VCaP (cell line): ENCODE data around the gene ARID4B.
"Not testable (repeated sequence)": the region's sequence is repeated elsewhere in the genome, so short reads cannot be mapped to it uniquely, and the experiment has no call there.

Source experiments
- H3K27ac ChIP-seq: fragments of 450-650 bp; 2 replicates; pipeline ENCODE4 v1.5.1; 2017
- TF ChIP-seq, protein P1 (sequence below): fragments of 450-650 bp; conservative IDR thresholded peaks from 2 replicates; pipeline ENCODE4 v1.5.1; 2017; ENCODE audit warnings: mild to moderate bottlenecking, moderate library complexity

ARID4B gene

DNA sequence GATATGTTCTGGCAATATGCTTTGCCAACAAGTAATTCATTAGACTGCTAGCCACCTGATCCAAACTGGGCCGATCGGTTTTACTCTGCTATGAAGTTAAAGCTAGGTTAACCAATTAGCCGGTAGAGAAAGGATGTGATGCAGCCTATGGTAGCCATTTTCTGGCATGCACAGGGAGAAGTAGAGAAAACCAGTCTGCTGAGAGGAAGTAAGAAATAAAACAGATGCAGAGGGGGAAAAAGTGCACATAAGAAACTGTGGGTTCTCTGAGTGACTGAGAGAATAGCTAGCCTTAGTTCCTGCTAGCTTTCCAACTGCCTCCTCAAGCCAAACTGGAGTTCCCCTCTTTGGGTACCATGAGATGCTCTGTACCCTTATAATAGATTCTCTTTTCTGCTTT lies 52.8 kb downstream of the ARID4B start:
- TF ChIP-seq, protein P1, sequence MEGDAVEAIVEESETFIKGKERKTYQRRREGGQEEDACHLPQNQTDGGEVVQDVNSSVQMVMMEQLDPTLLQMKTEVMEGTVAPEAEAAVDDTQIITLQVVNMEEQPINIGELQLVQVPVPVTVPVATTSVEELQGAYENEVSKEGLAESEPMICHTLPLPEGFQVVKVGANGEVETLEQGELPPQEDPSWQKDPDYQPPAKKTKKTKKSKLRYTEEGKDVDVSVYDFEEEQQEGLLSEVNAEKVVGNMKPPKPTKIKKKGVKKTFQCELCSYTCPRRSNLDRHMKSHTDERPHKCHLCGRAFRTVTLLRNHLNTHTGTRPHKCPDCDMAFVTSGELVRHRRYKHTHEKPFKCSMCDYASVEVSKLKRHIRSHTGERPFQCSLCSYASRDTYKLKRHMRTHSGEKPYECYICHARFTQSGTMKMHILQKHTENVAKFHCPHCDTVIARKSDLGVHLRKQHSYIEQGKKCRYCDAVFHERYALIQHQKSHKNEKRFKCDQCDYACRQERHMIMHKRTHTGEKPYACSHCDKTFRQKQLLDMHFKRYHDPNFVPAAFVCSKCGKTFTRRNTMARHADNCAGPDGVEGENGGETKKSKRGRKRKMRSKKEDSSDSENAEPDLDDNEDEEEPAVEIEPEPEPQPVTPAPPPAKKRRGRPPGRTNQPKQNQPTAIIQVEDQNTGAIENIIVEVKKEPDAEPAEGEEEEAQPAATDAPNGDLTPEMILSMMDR: no peak
- H3K27ac ChIP-seq: no peak overlapping the region

DNA sequence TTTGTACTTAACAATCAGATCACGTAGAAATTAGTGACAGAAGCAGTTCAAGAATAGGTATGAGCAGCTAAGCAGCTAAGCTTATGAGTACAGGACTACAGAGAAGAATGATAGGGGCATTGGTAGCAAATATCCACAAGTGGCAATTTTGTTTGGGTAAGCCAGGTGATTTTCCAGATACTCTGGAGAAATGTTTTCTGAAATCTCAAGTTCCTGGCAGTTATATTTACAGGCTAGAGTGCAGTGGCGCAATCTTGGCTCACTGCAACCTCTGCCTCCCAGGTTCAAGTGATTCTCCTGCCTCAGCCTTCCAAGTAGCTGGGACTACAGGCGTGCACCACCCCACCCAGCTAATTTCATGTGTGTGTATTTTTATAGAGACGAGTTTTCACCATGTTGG lies 55.1 kb downstream of the ARID4B start:
- TF ChIP-seq, protein P1: no peak
- no peak overlapping the region for H3K27ac ChIP-seq

DNA sequence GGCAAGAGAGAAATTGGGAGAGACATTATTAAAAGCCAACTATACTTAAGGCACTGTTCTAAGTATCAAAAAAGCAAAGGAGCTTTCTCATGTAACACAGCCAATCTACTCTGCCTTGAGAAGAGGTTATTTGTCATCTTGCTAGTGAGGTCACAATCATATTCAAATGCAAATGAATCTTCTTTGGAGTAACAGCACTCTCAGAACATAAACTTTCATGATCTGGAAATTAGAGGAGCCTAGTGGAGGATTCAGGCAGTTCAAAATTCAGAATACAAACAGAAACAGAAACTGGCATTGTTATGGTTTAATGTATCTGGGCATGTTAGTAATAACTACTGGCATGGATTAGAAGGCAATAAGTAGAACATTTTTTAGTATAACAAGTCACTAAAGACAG lies 57.4 kb downstream of the ARID4B start:
- H3K27ac ChIP-seq: no peak overlapping the region
- TF ChIP-seq, protein P1: no peak

DNA sequence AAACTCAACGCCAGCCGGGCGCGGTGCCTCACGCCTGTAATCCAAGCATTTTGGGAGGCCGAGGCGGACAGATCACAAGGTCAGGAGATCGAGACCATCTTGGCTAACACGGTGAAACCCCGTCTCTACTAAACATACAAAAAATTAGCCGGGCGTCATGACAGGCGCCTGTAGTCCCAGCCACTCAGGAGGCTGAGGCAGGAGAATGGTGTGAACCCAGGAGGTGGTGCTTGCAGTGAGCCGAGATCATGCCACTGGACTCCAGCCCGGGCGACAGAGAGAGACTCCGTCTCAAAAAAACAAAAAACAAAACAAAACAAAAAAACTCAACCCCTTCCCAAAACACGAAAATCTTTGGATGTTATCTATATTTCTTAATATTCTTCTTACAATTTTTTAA lies 58.0 kb downstream of the ARID4B start:
- not testable (repeated sequence) for H3K27ac ChIP-seq

DNA sequence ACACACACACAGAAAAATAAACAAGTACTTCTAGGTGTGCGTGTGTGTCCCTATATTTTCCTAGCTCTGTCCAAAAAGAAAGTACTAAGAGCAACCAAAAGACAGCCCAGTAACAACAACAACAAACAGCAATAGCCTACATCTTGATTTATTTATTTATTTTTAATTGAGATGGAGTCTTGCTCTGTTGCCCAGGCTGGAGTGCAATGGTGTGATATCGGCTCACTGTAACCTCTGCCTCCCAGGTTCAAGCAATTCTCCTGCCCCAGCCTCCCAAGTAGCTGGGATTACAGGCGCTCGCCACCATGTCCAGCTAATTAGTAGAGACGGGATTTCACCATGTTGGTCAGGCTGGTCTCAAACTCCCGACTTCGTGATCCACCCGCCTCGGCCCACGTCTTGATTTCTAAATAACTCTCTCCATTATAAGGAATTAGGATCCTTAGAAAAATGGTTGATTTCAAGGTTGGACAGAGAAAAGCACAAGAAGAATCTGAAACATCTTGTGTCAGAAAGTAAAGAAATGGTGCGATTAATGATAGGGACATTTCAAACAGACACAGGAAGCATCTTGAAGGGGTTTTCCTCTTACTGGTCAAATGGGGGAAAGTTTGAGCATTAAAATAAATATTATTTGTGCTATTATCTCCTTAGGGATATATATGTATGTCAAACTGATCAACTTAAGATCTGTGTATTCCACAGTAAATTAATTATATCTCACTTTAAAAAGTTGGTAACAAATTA lies 59.4 kb downstream of the ARID4B start:
- TF ChIP-seq, protein P1: no peak
- no peak overlapping the region for H3K27ac ChIP-seq

DNA sequence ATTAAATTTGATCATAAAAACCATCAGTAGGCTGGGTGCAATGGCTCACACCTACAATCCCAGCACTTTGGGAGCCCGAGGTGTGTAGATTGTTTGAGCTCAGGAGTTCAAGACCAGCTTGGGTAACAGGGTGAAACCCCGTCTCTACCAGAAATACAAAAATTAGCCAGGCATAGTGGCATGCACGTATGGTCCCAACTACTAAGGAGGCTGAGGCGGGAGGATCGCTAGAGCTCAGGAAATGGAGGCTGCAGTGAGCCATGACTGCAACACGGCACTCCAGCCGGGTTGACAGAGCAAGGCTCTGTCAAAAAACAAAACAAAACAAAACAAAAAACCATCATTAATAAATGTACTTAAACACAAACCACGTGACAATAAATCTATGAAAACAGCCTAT lies 61.0 kb downstream of the ARID4B start:
- TF ChIP-seq, protein P1: no peak
- no peak overlapping the region for H3K27ac ChIP-seq

DNA sequence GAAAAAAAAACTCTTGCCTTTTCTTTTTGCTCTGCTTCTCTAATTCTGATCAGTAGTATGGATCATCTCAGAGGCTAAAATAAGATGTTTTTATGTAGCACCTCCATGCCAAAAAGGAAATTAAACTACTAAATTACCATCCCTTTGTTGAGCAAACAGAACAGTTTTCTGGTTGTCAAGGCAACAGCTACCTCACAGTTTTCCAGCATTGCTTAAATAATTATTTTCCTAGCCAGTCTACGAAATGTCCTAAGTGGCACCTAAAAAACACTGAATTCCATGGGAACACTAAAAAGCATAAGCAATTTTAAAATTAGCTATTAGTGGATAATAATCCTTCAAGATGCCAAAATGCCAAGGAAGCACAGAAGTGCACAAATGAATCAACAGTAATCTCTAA lies 61.7 kb downstream of the ARID4B start:
- H3K27ac ChIP-seq: no peak overlapping the region
- TF ChIP-seq, protein P1: no peak

DNA sequence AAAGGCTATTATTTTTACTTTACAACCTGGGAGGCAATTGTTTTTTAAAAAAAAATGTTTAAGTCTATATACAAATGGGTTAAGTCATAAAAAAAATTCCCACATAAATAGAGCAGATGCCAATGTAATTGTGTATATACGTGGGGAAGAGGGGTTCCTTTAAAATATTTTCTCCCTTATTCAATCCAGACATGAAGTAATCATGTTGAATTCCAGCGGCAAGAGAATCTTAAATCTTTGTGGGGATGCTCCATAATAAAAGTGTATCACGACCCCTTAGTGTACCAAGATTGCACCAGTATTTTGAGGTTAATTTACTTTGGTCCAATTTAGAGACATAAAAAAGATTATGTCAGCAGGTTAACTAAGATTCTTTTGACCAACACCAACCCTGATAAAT lies 62.1 kb downstream of the ARID4B start:
- TF ChIP-seq, protein P1: no peak
- H3K27ac ChIP-seq: no peak overlapping the region
